Stimulated activated CD4-positive, alpha-beta T cell treated with anti-CD3 and anti-CD28 coated beads, Interleukin-1b, Interleukin-23, amount 100 ng/mL, for 24 hours (primary cell): ENCODE measurements around the gene NEIL1.
"Not testable (repeated sequence)": the region's sequence is repeated elsewhere in the genome, so short reads cannot be mapped to it uniquely, and the experiment has no call there.

Experiments used
- DNase-seq, 4 experiments: peaks; one replicate each; pipeline ENCODE4 v3.0.0-alpha.2; 2020; ENCODE audit warnings: low read depth in 4 of 4, low spot score in 1 of 4

NEIL1 gene

DNA sequence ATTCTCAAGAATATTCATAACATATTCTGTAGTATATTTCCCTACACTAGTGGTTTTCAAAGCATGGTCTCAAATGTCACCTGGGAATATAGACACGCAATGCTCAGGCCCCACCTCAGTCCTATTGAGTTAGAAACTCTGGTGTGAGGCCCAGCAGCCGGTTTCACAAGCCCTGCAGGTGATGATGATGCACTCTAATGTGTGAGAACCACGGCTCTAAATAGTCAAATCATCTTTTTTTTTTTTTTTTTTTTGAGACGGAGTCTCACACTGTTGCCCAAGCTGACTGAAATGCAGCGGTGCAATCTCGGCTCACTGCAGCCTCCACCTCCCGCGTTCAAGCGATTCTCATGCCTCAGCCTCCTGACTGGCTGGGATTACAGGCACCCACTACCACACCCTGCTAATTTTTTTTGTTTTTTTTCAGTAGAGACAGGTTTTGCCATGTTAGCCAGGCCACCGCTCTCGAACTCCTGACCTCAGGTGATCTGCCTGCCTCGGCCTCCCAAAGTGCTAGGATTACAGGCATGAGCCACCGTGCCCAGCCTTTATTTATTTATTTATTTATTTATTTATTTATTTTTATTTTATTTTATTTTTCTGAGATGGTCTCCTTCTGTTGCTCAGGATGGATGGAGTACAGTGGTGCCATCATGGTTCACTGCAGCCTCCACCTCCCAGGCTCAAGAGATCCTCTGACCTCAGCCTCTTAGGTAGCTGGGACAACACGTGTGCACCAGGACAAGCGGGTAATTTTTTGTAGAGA lies 13.0 kb upstream of the NEIL1 start:
- not testable (repeated sequence) for DNase-seq

- no peak for DNase-seq
These were observed 11.5 kb upstream of the NEIL1 start for GRCh38 chr15:75335313-75335704.

DNA sequence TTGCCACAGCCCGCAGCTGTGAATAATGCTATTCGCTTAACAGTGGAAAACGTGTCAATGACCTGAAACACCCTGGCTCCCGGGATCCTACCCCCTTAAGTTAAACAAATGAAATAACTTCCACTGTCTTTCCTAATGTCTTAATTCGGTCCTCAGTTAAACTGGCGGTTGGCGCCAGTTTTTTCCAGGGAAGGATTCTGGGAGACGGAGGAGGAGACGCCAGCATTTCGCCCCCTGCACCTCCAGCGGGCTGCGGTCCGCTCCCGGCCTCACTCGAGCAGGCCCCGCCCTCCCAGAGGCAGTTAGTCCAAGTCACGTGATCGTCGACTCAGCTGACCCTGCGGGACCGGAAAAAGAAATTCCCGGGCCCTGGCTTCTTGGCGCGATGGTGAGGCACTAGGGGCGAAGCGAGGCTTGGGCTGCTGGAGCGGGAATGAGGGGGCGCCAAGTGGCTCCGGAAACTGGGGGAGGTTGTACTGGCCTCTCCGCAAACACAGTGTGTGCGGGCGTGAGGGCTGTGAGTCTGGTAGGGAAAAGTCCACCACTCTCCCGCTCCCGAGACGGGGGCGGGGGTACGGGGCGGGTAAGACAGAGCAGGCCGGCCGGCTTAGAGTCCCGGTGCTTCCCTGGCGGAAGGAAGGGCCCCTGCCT lies 11.0 kb upstream of the NEIL1 start, which contains the start of gene COMMD4:
TSS of gene COMMD4 (plus strand) at position 359 of the 651 bp plus-strand sequence. CDS start at position 386, 27 bp downstream.
- DNase-seq: peak; percentile 72 to 86 (median 78)

DNA sequence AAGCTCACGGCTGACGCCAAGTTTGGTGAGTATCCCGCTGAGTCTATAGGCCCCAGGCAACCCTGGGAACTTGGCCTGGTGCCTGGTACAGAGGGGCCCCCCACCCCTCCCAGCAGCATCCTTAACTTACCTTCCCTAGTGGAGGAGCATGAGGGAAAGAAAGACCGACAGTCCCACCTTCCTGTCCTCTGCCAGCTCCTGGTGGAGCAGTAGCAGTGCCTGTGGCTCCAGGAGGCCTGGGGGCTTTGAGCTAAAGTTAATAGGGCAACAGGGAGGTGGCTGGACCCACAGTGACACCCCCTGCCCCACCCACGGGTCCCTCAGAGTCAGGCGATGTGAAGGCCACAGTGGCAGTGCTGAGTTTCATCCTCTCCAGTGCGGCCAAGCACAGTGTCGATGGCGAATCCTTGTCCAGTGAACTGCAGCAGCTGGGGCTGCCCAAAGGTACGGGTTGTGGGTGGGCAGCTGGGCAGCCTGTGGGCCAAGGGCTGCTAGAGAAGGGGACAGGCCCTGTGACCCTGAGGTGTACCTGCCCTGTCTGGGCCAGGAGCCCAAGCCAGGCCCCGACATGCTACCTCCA lies 8.1 kb upstream of the NEIL1 start:
- DNase-seq: no peak

- no peak for DNase-seq
These were observed 7.2 kb upstream of the NEIL1 start for GRCh38 chr15:75339531-75340240.

DNA sequence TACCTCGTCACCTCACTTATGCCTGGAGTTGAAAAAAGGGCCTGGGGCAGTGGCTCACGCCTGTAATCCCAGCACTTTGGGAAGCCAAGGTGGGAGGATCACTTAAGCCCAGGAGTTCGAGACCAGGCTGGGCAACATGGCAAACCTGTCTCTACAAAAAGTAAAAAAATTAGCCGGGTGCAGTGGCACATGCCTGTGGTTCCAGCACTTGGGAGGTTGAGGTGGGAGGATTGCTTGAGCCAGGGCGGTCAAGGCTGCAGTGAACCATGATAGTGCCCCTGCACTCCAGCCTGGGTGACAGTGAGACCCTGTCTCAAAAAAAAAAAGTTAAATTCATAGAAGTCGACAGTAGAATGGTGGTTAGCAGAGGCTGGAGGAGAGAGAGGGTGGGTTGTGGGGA lies 4.6 kb upstream of the NEIL1 start:
- DNase-seq: no peak

DNA sequence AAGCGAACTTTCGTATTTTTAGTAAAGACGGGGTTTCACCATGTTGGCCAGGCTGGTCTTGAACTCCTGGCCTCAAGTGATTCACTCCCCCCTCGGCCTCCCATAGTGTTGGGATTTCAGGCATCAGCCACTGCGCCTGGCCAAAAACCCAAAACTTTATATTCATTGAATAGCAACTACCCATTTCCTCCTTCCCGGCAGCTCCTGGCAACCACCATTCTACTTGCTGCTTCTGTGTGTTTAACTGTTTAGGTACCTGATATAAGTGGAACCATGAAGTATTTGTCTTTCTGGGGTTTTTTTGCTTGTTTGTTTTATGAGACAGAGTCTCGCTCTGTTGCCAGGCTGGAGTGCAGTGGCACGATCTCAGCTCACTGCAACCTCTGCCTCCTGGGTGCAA lies 2.9 kb upstream of the NEIL1 start:
- DNase-seq: not testable (repeated sequence)

DNA sequence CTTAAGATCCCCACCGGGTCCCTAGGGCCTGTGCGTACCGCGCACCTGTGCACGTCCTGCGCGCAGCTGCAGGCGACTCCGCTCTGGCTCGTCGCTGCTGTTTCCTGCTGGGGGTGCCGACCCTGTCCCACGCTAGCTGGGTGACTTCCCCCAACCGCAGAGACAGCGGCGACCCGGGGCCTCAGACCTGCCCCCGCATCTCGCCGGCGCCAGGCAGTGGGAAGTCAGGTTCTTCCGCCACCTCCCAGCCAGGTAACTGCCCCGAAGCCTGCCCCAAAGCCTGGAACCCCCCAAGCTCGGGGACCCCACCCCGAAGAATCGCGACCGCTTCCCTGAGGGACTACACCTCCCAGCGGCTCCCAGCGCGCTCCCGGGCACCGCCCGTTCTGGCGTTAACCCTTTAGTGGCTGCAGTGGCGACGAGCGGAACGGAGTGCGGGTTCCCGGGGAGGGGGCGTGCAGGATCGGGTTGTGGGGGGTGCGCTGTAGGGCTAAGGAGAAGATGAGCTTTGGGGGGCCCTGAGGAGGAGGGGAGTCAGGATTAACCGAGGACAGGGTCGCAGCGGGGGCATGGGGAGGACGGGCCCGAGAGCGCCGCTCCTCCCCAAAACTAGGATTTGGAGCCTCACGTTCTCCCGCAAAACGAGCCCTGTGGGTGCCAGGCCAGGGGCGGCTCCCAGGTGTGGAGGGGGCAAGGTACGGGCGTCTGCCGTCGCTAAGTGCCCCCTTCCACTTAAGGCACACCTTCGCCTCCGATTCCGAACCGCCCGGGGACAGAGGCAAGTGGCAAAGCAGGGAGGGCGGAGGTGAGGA lies 589 bp downstream of the NEIL1 start:
- DNase-seq: peak in 1 of 4 experiments; percentile 30

DNA sequence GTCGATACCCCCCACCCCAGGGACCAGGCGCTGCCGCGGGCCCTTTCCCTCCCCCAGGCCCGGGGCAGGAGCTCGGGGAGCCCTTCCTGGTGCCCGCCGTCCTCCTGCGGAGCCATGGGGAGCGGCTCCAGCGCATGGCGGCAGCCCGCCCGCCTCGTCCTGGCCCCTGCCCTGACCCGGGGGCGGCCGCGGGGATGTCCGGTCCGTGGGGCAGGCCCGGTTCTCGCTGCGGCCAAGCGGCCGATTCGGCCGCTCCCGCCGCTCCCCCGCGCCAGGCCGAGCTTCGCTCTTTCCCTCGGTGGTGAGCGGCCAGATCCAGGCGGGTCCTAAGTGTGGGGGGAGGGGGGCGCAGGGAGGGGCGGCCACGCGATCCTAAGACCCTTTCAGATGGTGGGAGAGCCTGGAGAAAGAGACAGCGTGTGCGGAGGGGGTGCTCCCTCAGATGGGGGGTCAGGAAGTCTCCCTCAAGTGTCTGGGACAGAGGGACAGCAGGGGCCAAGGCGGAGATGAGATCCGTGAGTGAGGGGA lies 1.3 kb downstream of the NEIL1 start:
- no peak for DNase-seq

DNA sequence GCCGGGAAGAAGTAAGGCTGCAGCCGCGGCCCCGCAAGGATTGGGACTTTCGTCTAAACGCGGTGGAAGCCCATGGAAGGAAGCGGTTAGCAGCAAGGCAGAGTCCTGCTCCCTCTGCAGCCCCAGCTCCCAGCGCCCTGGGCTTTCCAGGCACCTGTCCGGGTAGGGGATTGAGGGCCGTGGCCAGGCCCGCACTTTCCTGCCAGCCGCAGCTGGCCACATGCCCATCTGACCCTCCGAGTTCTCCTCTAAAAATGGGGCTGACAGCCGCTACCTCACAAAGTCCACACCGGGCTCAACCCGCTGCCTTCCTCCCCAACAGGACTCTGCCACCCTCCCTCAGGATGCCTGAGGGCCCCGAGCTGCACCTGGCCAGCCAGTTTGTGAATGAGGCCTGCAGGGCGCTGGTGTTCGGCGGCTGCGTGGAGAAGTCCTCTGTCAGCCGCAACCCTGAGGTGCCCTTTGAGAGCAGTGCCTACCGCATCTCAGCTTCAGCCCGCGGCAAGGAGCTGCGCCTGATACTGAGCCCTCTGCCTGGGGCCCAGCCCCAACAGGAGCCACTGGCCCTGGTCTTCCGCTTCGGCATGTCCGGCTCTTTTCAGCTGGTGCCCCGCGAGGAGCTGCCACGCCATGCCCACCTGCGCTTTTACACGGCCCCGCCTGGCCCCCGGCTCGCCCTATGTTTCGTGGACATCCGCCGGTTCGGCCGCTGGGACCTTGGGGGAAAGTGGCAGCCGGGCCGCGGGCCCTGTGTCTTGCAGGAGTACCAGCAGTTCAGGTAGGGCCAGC lies 1.9 kb downstream of the NEIL1 start:
- DNase-seq: no peak

- not testable (repeated sequence) for DNase-seq
These were observed 2.5 kb downstream of the NEIL1 start for GRCh38 chr15:75349351-75349669.

GRCh38 chr15:75349851-75350588 lies 3.2 kb downstream of the NEIL1 start:
- DNase-seq: peak in 2 of 4 experiments; percentile 30 to 45

- DNase-seq: no peak
These were observed 3.9 kb downstream of the NEIL1 start for GRCh38 chr15:75350601-75351361.

DNA sequence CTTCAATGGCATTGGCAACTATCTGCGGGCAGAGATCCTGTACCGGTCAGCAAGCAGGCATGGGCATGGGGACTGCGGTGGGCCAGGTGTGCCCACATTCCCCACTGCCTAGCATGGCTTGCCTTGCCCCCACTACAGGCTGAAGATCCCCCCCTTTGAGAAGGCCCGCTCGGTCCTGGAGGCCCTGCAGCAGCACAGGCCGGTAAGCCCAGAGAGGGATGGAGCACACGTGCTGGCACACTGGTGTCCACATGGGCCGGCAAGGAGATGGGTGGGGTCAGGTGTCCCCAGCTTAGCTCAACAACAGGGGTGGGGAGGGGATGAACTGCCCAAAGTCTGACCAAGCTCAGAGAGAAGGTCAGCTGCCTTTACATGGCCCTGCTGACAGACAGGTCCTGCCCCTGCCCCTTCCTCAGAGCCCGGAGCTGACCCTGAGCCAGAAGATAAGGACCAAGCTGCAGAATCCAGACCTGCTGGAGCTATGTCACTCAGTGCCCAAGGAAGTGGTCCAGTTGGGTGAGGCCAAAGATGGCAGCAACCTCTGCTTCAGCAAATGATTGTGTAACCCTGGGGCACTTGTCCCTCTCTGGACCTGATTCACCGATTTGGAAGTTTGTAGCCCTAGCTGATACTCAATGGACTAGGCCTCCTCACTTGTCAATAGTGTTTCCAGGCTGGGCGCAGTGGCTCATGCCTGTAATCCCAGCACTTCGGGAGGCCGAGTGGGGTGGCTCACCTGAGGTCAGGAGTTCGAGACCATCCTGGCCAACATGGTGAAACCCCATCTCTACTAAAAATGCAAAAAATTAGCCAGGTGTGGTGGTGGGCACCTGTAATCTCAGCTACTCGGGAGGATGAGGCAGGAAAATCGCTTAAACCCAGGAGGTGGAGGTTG lies 5.6 kb downstream of the NEIL1 start:
- DNase-seq: no peak

DNA sequence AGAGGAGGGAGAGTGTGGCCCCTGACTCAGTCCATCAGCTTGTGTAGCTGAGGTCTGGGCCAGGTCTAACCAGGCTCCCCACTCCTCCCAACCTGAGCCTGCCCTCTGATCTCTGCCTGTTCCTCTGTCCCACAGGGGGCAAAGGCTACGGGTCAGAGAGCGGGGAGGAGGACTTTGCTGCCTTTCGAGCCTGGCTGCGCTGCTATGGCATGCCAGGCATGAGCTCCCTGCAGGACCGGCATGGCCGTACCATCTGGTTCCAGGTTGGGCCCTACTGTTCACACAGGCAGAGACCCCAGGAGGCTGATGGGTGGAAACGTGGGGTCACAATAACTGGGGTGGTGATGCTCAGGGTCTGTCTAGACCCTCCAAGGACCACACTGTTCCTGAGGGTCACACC lies 6.8 kb downstream of the NEIL1 start:
- no peak for DNase-seq

GRCh38 chr15:75354454-75354853 lies 7.6 kb downstream of the NEIL1 start:
- DNase-seq: no peak

- no peak for DNase-seq
These were observed 8.5 kb downstream of the NEIL1 start for GRCh38 chr15:75355369-75355768.
